ENCODE measurements around the gene FAM78A. TPM values are rescaled to one million over a fixed set of nuclear protein-coding genes. Genes with fewer than 3 reads are reported as not detected.
A peak's percentile ranks its signal among the peaks of the same experiment; 100 is the strongest.
"Not testable (repeated sequence)": the region's sequence is repeated elsewhere in the genome, so short reads cannot be mapped to it uniquely, and the experiment has no call there.

FAM78A gene
- total RNA-seq, 4 donors from 2014 or later = 1.00 to 3.4 (median 2.2) TPM

GRCh38 chr9:131216806-131217205 is 59.5 kb downstream of the FAM78A start:
- peak overlapping the region in 1 of 4 donors; percentile 17 for H3K27ac ChIP-seq
- in situ Hi-C loops (cut with MboI; ENCODE audit: low pct_ligation_motif_present in 1 of 4, low pct_unique_long_range_greater_than_20kb in 1 of 4, low sequenced_read_pairs in 3 of 4) = no loop called here
- TF ChIP-seq EP300 (IDR thresholded peaks at IDR 0.05; ENCODE audit: low read depth) = no peak
- no peak for TF ChIP-seq POLR2AphosphoS5 (IDR thresholded peaks at IDR 0.05)
- TF ChIP-seq, protein P1, sequence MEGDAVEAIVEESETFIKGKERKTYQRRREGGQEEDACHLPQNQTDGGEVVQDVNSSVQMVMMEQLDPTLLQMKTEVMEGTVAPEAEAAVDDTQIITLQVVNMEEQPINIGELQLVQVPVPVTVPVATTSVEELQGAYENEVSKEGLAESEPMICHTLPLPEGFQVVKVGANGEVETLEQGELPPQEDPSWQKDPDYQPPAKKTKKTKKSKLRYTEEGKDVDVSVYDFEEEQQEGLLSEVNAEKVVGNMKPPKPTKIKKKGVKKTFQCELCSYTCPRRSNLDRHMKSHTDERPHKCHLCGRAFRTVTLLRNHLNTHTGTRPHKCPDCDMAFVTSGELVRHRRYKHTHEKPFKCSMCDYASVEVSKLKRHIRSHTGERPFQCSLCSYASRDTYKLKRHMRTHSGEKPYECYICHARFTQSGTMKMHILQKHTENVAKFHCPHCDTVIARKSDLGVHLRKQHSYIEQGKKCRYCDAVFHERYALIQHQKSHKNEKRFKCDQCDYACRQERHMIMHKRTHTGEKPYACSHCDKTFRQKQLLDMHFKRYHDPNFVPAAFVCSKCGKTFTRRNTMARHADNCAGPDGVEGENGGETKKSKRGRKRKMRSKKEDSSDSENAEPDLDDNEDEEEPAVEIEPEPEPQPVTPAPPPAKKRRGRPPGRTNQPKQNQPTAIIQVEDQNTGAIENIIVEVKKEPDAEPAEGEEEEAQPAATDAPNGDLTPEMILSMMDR (IDR thresholded peaks at IDR 0.05) = no peak
- TF ChIP-seq POLR2A (IDR thresholded peaks at IDR 0.05) = no peak
- H3K36me3 ChIP-seq = peaks cover 0 to 3% (median 0%) of the 10 kb centered on the region in 4 donors
- intact Hi-C loops (cut with DNase I; ENCODE audit: low total_unique reads) = no loop called here
- 88 to 94% methylated on average over 1 to 4 of the region's 4 CpGs for WGBS, 2 donors (ENCODE audit: low coverage in 1 of 2)
- peaks cover 0 to 13% (median 0%) of the 10 kb centered on the region in 4 donors for H3K4me1 ChIP-seq
- no peaks in the 10 kb centered on the region for H3K27me3 ChIP-seq
- peaks cover 4 to 6% of the 10 kb centered on the region in 2 donors for H3K9me3 ChIP-seq
- no peak for DNase-seq
- no peak overlapping the region for H3K4me3 ChIP-seq

GRCh38 chr9:131214876-131215275 is 61.4 kb downstream of the FAM78A start:
- Histone ChIP-seq H3K27me3 (no peaks in the 10 kb centered on the region), H3K9me3 (peaks cover 6% of the 10 kb centered on the region in 2 donors), H3K4me1 (peaks cover 0 to 13% (median 0%) of the 10 kb centered on the region in 4 donors), H3K27ac (peak overlapping the region in 3 of 4 donors; percentile 1 to 36 (median 7)), H3K4me3 (no peak overlapping the region), H3K36me3 (peaks cover 0 to 7% (median 0%) of the 10 kb centered on the region in 4 donors)
- 64 to 67% methylated on average over 2 to 4 of the region's 4 CpGs for WGBS, 2 donors (ENCODE audit: low coverage in 1 of 2)
- no peak for TF ChIP-seq EP300 (IDR thresholded peaks at IDR 0.05; ENCODE audit: low read depth)
- TF ChIP-seq, protein P1 (IDR thresholded peaks at IDR 0.05) = no peak
- no peak for TF ChIP-seq POLR2A (IDR thresholded peaks at IDR 0.05)
- TF ChIP-seq POLR2AphosphoS5 (IDR thresholded peaks at IDR 0.05) = no peak
- in situ Hi-C loops (cut with MboI; ENCODE audit: low pct_ligation_motif_present in 1 of 4, low pct_unique_long_range_greater_than_20kb in 1 of 4, low sequenced_read_pairs in 3 of 4) (no loop called here), intact Hi-C loops (cut with DNase I; ENCODE audit: low total_unique reads) (no loop called here)
- DNase-seq = no peak

DNA sequence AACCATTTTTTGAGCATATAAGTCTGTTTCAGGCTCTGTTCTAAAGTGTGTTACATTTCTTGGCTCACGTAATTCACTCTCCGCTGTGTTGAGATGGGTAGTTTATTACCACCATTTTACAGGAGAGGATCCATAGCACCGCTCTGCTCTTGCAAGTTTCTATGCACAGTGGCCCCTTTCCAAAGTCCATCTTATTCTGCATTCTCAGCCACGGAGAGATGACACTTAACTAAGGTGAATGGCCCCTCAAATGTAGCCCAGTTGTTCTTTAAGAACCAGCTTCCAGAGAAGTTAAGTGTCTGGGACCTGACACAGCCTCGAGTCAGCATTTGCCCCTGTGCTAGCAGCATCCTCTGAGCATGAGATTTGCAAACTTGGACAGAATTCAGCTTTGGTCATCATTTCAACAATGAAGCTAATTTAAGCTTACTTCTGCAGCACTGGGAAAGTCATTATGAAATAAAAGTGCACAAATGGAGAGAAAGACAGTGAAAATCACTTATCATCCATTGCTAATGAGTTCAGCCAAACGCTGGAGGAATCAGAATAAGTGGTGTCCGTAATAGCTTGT is 61.9 kb downstream of the FAM78A start:
- Histone ChIP-seq H3K27me3 (no peaks in the 10 kb centered on the region), H3K4me1 (peaks cover 0 to 13% (median 0%) of the 10 kb centered on the region in 4 donors), H3K4me3 (no peak overlapping the region), H3K27ac (peak overlapping the region in 3 of 4 donors; percentile 1 to 36 (median 7)), H3K36me3 (peaks cover 0 to 8% (median 1%) of the 10 kb centered on the region in 4 donors), H3K9me3 (peaks cover 6% of the 10 kb centered on the region in 2 donors)
- 65 to 83% methylated on average over 3 to 7 of the region's 7 CpGs for WGBS, 2 donors (ENCODE audit: low coverage in 1 of 2)
- in situ Hi-C loops (cut with MboI; ENCODE audit: low pct_ligation_motif_present in 1 of 4, low pct_unique_long_range_greater_than_20kb in 1 of 4, low sequenced_read_pairs in 3 of 4) (no loop called here), intact Hi-C loops (cut with DNase I; ENCODE audit: low total_unique reads) (no loop called here)
- TF ChIP-seq POLR2AphosphoS5 (IDR thresholded peaks at IDR 0.05) (no peak), EP300 (IDR thresholded peaks at IDR 0.05; ENCODE audit: low read depth) (no peak), POLR2A (IDR thresholded peaks at IDR 0.05) (no peak)
- TF ChIP-seq, protein P1 (IDR thresholded peaks at IDR 0.05) = no peak
- no peak for DNase-seq

DNA sequence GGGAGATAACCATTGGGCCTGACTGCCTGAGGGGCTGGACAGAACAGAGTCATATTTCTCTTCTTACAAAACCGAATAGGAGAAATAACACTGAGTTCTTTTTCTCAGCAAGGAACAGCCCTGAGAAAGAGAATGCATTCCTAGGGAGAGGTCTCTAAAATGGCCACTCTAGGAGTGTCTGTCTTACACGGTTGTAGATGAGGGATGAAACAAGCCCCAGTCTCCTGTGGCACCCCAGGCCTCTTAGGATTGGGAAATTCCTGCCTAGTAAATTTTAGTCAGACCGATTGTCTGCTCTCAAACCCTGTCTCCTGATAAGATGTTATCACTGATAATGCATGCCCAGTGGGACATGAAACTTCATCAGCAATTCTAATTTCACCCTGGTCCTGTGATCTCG is 64.4 kb downstream of the FAM78A start:
- H3K4me1 ChIP-seq; DNase-seq; intact Hi-C loops (cut with DNase I; ENCODE audit: low total_unique reads); in situ Hi-C loops (cut with MboI; ENCODE audit: low pct_ligation_motif_present in 1 of 4, low pct_unique_long_range_greater_than_20kb in 1 of 4, low sequenced_read_pairs in 3 of 4); H3K27ac ChIP-seq; H3K9me3 ChIP-seq; H3K4me3 ChIP-seq; H3K27me3 ChIP-seq: not testable (repeated sequence)
- H3K36me3 ChIP-seq = peaks cover 0 to 14% (median 4%) of the 10 kb centered on the region in 4 donors
- WGBS, 2 donors (ENCODE audit: low coverage in 1 of 2) = 90 to 98% methylated on average over 2 to 4 of the region's 4 CpGs

Other genes starting within 250 kb of the FAM78A start
- 1 to 10 TPM in 3 of 4 donors, under 1 TPM in 1; 0.75 to 4.4 (median 1.7) TPM for gene AIF1L, start 180.0 kb downstream of the FAM78A start, total RNA-seq
- gene NUP214, start 150.9 kb downstream of the FAM78A start, total RNA-seq = 100 to 1,000 TPM in 2 of 4 donors, 10 to 100 TPM in 2; 48.3 to 152 (median 85.9) TPM
- 10 to 100 TPM in 1 of 4 donors, 1 to 10 TPM in 3; 3.0 to 10.3 (median 4.1) TPM for gene PLPP7, start 13.2 kb upstream of the FAM78A start, total RNA-seq
- gene PRRC2B, start 117.6 kb upstream of the FAM78A start, total RNA-seq = 100 to 1,000 TPM in 2 of 4 donors, 10 to 100 TPM in 2; 73.7 to 171 (median 98.9) TPM
- 100 to 1,000 TPM in 1 of 4 donors, 10 to 100 TPM in 3; 37.5 to 178 (median 69.5) TPM for gene POMT1, start 226.4 kb upstream of the FAM78A start, total RNA-seq

Measured in transverse colon (tissue), 4 donors.